Astrocyte (in vitro differentiated cells and primary cell): Measurements from ENCODE around the gene RECK. TPM values are rescaled to one million over a fixed set of nuclear protein-coding genes. Genes with fewer than 3 reads are reported as not detected.

Experiments used
- DNase-seq: peaks from one replicate; pipeline ENCODE4 v3.0.0-alpha.2; 2010; ENCODE audit warnings: low read depth
- FAIRE-seq: peaks from 2 replicates; lab custom pipeline; 2011; peaks lifted over from hg19 to GRCh38; lab: Jason Lieb, UNC
- H2AFZ ChIP-seq: 2 replicates; pipeline ENCODE4 v1.6.0; 2012; ENCODE audit warnings: low read depth, low read length, inconsistent platforms
- H3K27ac ChIP-seq: 2 replicates; pipeline ENCODE4 v1.5.1; 2011; ENCODE audit warnings: low read depth, low read length, inconsistent platforms
- H3K27me3 ChIP-seq: 2 replicates; pipeline ENCODE4 v1.6.0; 2011; ENCODE audit warnings: low read length, inconsistent platforms; ENCODE audit not compliant: insufficient read depth
- H3K36me3 ChIP-seq: 2 replicates; pipeline ENCODE4 v1.5.1; 2011; ENCODE audit warnings: low read length, inconsistent platforms; ENCODE audit not compliant: insufficient read depth
- H3K4me1 ChIP-seq: 2 replicates; pipeline ENCODE4 v1.5.1; 2011; ENCODE audit warnings: low read length, inconsistent platforms; ENCODE audit not compliant: insufficient read depth
- H3K4me2 ChIP-seq: 2 replicates; pipeline ENCODE4 v1.6.0; 2012; ENCODE audit warnings: low read length, inconsistent platforms
- H3K4me3 ChIP-seq: 2 replicates; pipeline ENCODE4 v1.5.1; 2011; ENCODE audit warnings: low read depth, mild to moderate bottlenecking, low read length, inconsistent platforms; ENCODE audit not compliant: insufficient read depth
- H3K79me2 ChIP-seq: 2 replicates; pipeline ENCODE4 v1.6.0; 2012; ENCODE audit warnings: mild to moderate bottlenecking, low read length, inconsistent platforms; ENCODE audit not compliant: insufficient read depth
- H3K9ac ChIP-seq: 2 replicates; pipeline ENCODE4 v1.6.0; 2012; ENCODE audit warnings: mild to moderate bottlenecking, low read length, inconsistent platforms
- H3K9me3 ChIP-seq: 2 replicates; pipeline ENCODE4 v1.5.1; 2012; ENCODE audit warnings: low read depth, mild to moderate bottlenecking, low read length, inconsistent platforms; ENCODE audit not compliant: insufficient read depth
- H4K20me1 ChIP-seq: 2 replicates; pipeline ENCODE4 v1.6.0; 2012; ENCODE audit warnings: low read length, inconsistent platforms; ENCODE audit not compliant: insufficient read depth
- H3K27ac Mint-ChIP-seq: one replicate; pipeline ENCODE4 v1.8.0; 2021; ENCODE audit warnings: mild to moderate bottlenecking, mixed read lengths; ENCODE audit not compliant: unreplicated experiment
- H3K27me3 Mint-ChIP-seq: one replicate; pipeline ENCODE4 v1.8.0; 2021; ENCODE audit warnings: low read depth, mixed read lengths; ENCODE audit not compliant: unreplicated experiment
- H3K36me3 Mint-ChIP-seq: one replicate; pipeline ENCODE4 v1.8.0; 2021; ENCODE audit warnings: low read depth, mixed read lengths; ENCODE audit not compliant: unreplicated experiment
- H3K4me1 Mint-ChIP-seq: one replicate; pipeline ENCODE4 v1.8.0; 2021; ENCODE audit warnings: low read depth, mixed read lengths; ENCODE audit not compliant: unreplicated experiment
- H3K4me3 Mint-ChIP-seq: one replicate; pipeline ENCODE4 v1.8.0; 2021; ENCODE audit warnings: mild to moderate bottlenecking, moderate library complexity, mixed read lengths; ENCODE audit not compliant: unreplicated experiment
- H3K9me3 Mint-ChIP-seq: one replicate; pipeline ENCODE4 v1.8.0; 2021; ENCODE audit warnings: mild to moderate bottlenecking, mixed read lengths; ENCODE audit not compliant: unreplicated experiment
- EZH2 ChIP-seq: IDR thresholded peaks from 2 replicates; pipeline ENCODE4 v1.6.1; 2012; ENCODE audit warnings: mild to moderate bottlenecking, low read length, inconsistent platforms; ENCODE audit not compliant: insufficient read depth
- total RNA-seq: library from RNA; stranded (reverse); gene quantifications from 2 replicates; pipeline ENCODE4 v1.2.1, GENCODE V29; 2021
- TF ChIP-seq, protein P1 (sequence below): IDR thresholded peaks from 2 replicates; pipeline ENCODE4 v1.5.1; 2011; ENCODE audit warnings: low read depth, mild to moderate bottlenecking, inconsistent platforms, low read length, moderate library complexity; ENCODE audit not compliant: insufficient read depth

RECK gene
- total RNA-seq, 1 donor from 2014 or later = 21.6 TPM

DNA sequence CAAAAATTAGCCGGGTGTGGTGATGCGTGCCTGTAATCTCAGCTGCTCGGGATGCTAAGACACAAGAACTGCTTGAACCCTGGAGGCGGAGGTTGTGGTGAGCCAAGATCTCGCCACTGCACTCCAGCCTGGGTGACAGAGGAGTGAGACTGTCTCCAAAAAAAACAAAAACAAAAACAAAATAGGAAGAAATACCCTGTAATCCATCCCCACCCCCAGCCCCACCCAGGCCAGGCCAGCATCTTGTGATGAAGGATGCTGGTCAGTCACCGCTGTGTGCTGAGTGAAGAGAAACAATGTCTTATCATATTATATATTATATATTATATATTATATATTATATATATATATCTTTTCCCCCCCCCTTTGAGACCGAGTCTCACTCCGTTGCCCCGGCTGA is 117.0 kb downstream of the RECK start:
- Histone ChIP-seq H3K36me3 (peaks cover 4% of the 10 kb centered on the region), H4K20me1 (no peaks in the 10 kb centered on the region), H3K4me1 (peaks cover 46% of the 10 kb centered on the region), H3K27ac (peak overlapping the region; percentile 77), H3K9me3 (peaks cover 4% of the 10 kb centered on the region), H2AFZ (no peak overlapping the region), H3K4me3 (no peak overlapping the region), H3K27me3 (no peaks in the 10 kb centered on the region), H3K9ac (no peak overlapping the region), H3K4me2 (no peak overlapping the region), H3K79me2 (no peaks in the 10 kb centered on the region)
- peaks cover 33% of the 10 kb centered on the region for H3K36me3 Mint-ChIP-seq
- FAIRE-seq = no peak
- H3K9me3 Mint-ChIP-seq = peaks cover 7% of the 10 kb centered on the region
- no peak for DNase-seq
- no peaks in the 10 kb centered on the region for H3K27me3 Mint-ChIP-seq
- H3K4me1 Mint-ChIP-seq = peaks cover 47% of the 10 kb centered on the region
- H3K27ac Mint-ChIP-seq = peak overlapping the region; percentile 91
- H3K4me3 Mint-ChIP-seq = no peak overlapping the region
- TF ChIP-seq EZH2 = no peak
- TF ChIP-seq, protein P1, sequence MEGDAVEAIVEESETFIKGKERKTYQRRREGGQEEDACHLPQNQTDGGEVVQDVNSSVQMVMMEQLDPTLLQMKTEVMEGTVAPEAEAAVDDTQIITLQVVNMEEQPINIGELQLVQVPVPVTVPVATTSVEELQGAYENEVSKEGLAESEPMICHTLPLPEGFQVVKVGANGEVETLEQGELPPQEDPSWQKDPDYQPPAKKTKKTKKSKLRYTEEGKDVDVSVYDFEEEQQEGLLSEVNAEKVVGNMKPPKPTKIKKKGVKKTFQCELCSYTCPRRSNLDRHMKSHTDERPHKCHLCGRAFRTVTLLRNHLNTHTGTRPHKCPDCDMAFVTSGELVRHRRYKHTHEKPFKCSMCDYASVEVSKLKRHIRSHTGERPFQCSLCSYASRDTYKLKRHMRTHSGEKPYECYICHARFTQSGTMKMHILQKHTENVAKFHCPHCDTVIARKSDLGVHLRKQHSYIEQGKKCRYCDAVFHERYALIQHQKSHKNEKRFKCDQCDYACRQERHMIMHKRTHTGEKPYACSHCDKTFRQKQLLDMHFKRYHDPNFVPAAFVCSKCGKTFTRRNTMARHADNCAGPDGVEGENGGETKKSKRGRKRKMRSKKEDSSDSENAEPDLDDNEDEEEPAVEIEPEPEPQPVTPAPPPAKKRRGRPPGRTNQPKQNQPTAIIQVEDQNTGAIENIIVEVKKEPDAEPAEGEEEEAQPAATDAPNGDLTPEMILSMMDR = no peak

- peak; percentile 65 for DNase-seq
- no peak for TF ChIP-seq EZH2
- TF ChIP-seq, protein P1 = no peak
- H3K4me2 ChIP-seq = peak overlapping the region; percentile 71
Measured at GRCh38 chr9:36154331-36154952, 117.7 kb downstream of the RECK start.

GRCh38 chr9:36156116-36156515 is 119.4 kb downstream of the RECK start:
- H3K27me3 ChIP-seq = no peaks in the 10 kb centered on the region
- Mint-ChIP-seq H3K9me3 (peaks cover 7% of the 10 kb centered on the region), H3K4me3 (no peak overlapping the region), H3K27me3 (no peaks in the 10 kb centered on the region), H3K4me1 (peaks cover 37% of the 10 kb centered on the region), H3K36me3 (peaks cover 36% of the 10 kb centered on the region), H3K27ac (no peak overlapping the region)
- H3K79me2 ChIP-seq = no peaks in the 10 kb centered on the region
- DNase-seq (no peak), FAIRE-seq (no peak)
- no peak overlapping the region for H3K4me2 ChIP-seq
- H3K27ac ChIP-seq = no peak overlapping the region
- peaks cover 27% of the 10 kb centered on the region for H3K4me1 ChIP-seq
- H3K9ac ChIP-seq = no peak overlapping the region
- H3K36me3 ChIP-seq = peaks cover 4% of the 10 kb centered on the region
- TF ChIP-seq, protein P1 = no peak
- TF ChIP-seq EZH2 = no peak
- H3K4me3 ChIP-seq = no peak overlapping the region
- H3K9me3 ChIP-seq = peaks cover 4% of the 10 kb centered on the region
- no peaks in the 10 kb centered on the region for H4K20me1 ChIP-seq
- no peak overlapping the region for H2AFZ ChIP-seq

More at GRCh38 chr9:36154331-36154952, 117.7 kb downstream of the RECK start:
- H2AFZ ChIP-seq = peak overlapping the region; percentile 38
- H3K36me3 ChIP-seq = peaks cover 4% of the 10 kb centered on the region
- Mint-ChIP-seq H3K27me3 (no peaks in the 10 kb centered on the region), H3K36me3 (peaks cover 39% of the 10 kb centered on the region), H3K4me3 (no peak overlapping the region), H3K27ac (peak overlapping the region; percentile 91), H3K4me1 (peaks cover 47% of the 10 kb centered on the region), H3K9me3 (peaks cover 7% of the 10 kb centered on the region)
- H4K20me1 ChIP-seq = no peaks in the 10 kb centered on the region
- H3K4me3 ChIP-seq = no peak overlapping the region
- H3K9me3 ChIP-seq = peaks cover 4% of the 10 kb centered on the region
- peak overlapping the region; percentile 77 for H3K27ac ChIP-seq
- no peaks in the 10 kb centered on the region for H3K27me3 ChIP-seq
- no peaks in the 10 kb centered on the region for H3K79me2 ChIP-seq
- H3K4me1 ChIP-seq = peaks cover 39% of the 10 kb centered on the region
- FAIRE-seq = peak; percentile 64
- H3K9ac ChIP-seq = peak overlapping the region; percentile 70
